OCI-LY7 (cell line): ENCODE measurements around the gene PHACTR3.

Source experiments
- EZH2phosphoT487 ChIP-seq: fragments of 200-600 bp; sonication (generic); IDR thresholded peaks from 2 replicates; pipeline ENCODE4 v1.6.1; 2018; ENCODE audit warnings: low read depth, borderline replicate concordance, mild to moderate bottlenecking, mixed run types, antibody characterized with exemption, low read length, moderate library complexity, mixed read lengths
- TF ChIP-seq, protein P1 (sequence below): fragments of 200-600 bp; sonication (generic); conservative IDR thresholded peaks from 2 replicates; pipeline ENCODE4 v1.5.1; 2014; ENCODE audit warnings: mild to moderate bottlenecking, antibody characterized with exemption, low read length, moderate library complexity, mixed read lengths

DNA sequence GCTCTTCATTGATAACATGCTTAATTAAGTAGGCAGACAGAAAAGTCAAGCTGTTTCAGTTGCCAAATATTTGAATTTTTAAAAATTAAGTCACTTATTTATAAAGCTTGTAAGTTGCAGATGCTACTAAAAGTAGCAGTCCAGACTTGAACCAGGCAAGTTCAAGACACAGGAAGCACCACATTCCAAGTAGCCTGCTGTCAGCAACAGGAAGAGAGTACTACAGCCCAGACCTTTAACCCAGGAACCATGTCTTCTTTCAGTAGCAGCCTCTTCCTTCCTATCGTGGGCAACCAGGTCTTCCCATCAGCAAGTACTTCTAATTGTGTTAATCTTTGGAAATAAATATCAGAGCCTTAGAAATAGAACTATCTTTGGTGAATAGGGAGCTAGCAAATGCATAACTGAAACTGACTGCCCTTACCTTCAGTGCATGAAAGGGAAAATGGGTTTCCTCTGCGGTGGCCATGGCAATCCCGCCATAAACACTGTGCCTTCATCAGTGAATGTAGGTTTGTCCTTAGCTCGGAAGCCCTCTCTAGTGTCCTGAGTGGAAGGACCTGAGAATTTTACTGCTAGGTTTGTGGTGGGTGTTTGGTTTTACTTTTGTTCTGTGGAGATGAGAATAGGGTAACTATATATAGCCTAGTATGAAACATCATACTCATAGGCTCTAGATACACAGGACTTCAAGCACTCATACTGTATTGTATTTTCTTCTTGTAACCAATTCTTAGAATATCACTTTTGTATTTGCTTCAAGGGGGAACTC lies 233.5 kb downstream of the PHACTR3 start:
- TF ChIP-seq, protein P1, sequence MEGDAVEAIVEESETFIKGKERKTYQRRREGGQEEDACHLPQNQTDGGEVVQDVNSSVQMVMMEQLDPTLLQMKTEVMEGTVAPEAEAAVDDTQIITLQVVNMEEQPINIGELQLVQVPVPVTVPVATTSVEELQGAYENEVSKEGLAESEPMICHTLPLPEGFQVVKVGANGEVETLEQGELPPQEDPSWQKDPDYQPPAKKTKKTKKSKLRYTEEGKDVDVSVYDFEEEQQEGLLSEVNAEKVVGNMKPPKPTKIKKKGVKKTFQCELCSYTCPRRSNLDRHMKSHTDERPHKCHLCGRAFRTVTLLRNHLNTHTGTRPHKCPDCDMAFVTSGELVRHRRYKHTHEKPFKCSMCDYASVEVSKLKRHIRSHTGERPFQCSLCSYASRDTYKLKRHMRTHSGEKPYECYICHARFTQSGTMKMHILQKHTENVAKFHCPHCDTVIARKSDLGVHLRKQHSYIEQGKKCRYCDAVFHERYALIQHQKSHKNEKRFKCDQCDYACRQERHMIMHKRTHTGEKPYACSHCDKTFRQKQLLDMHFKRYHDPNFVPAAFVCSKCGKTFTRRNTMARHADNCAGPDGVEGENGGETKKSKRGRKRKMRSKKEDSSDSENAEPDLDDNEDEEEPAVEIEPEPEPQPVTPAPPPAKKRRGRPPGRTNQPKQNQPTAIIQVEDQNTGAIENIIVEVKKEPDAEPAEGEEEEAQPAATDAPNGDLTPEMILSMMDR: no peak
- TF ChIP-seq EZH2phosphoT487: no peak
